ENCODE data around the gene SNX25. TPM values are rescaled to one million over a fixed set of nuclear protein-coding genes. Genes with fewer than 3 reads are reported as not detected.

SNX25 gene
- total and polyA plus RNA-seq, 2 donors (not counting 1 experiment from before 2014, with no cell fraction given) = 11.1 to 32.9 TPM

GRCh38 chr4:185235119-185235842 lies 25.9 kb downstream of the SNX25 start:
- H3K27me3 ChIP-seq (ENCODE audit: control insufficient read depth, insufficient read depth, low read length) = no peaks in the 10 kb centered on the region
- H3K9ac ChIP-seq (ENCODE audit: insufficient read depth, low read length) = no peak overlapping the region
- H3K4me1 ChIP-seq (ENCODE audit: control insufficient read depth, extremely low read depth, insufficient read depth, low read length) = peaks cover 9% of the 10 kb centered on the region
- no peak for TF ChIP-seq EZH2 (IDR thresholded peaks at IDR 0.05; ENCODE audit: low read length, missing control alignments)
- TF ChIP-seq CTCF (conservative IDR thresholded peaks at IDR 0.05 in 1 of 2, IDR thresholded peaks at IDR 0.05 in 1 of 2; ENCODE audit: low read depth in 1 of 2, low read length in 2 of 2) = no peak
- H3K36me3 ChIP-seq (ENCODE audit: control insufficient read depth, insufficient read depth, low read length) = no peaks in the 10 kb centered on the region
- H3K79me2 ChIP-seq (ENCODE audit: control insufficient read depth, insufficient read depth, low read length) = peaks cover 4% of the 10 kb centered on the region
- H3K27ac ChIP-seq (ENCODE audit: insufficient read depth, low read length) = no peak overlapping the region
- no peaks in the 10 kb centered on the region for H4K20me1 ChIP-seq (ENCODE audit: control insufficient read depth, extremely low read depth, insufficient read depth, low read length)
- DNase-seq (ENCODE audit: low read depth in 2 of 2) = no peak
- H3K4me3 ChIP-seq (replicated peaks in 1 of 4; ENCODE audit: control extremely low read depth in 1 of 4, insufficient read depth in 1 of 4, low read depth in 3 of 4, low read length in 4 of 4) = no peak overlapping the region
- H3K9me3 ChIP-seq (ENCODE audit: control insufficient read depth, insufficient read depth, low read depth, low read length) = no peaks in the 10 kb centered on the region
- no peak overlapping the region for H2AFZ ChIP-seq (ENCODE audit: low read length)
- no peak overlapping the region for H3K4me2 ChIP-seq (ENCODE audit: extremely low read depth, insufficient read depth, low read length)

- H2AFZ ChIP-seq (ENCODE audit: low read length) = no peak overlapping the region
- peak; percentile 44 to 55 for DNase-seq (ENCODE audit: low read depth in 2 of 2)
- TF ChIP-seq CTCF (conservative IDR thresholded peaks at IDR 0.05 in 1 of 2, IDR thresholded peaks at IDR 0.05 in 1 of 2; ENCODE audit: low read depth in 1 of 2, low read length in 2 of 2) = no peak
- TF ChIP-seq EZH2 (IDR thresholded peaks at IDR 0.05; ENCODE audit: low read length, missing control alignments) = no peak
- H3K27me3 ChIP-seq (ENCODE audit: control insufficient read depth, insufficient read depth, low read length) = no peaks in the 10 kb centered on the region
- H3K79me2 ChIP-seq (ENCODE audit: control insufficient read depth, insufficient read depth, low read length) = peaks cover 2% of the 10 kb centered on the region
- no peaks in the 10 kb centered on the region for H3K9me3 ChIP-seq (ENCODE audit: control insufficient read depth, insufficient read depth, low read depth, low read length)
- no peak overlapping the region for H3K4me2 ChIP-seq (ENCODE audit: extremely low read depth, insufficient read depth, low read length)
- H4K20me1 ChIP-seq (ENCODE audit: control insufficient read depth, extremely low read depth, insufficient read depth, low read length) = no peaks in the 10 kb centered on the region
- no peak overlapping the region for H3K9ac ChIP-seq (ENCODE audit: insufficient read depth, low read length)
- no peak overlapping the region for H3K4me3 ChIP-seq (replicated peaks in 1 of 4; ENCODE audit: control extremely low read depth in 1 of 4, insufficient read depth in 1 of 4, low read depth in 3 of 4, low read length in 4 of 4)
- H3K36me3 ChIP-seq (ENCODE audit: control insufficient read depth, insufficient read depth, low read length) = no peaks in the 10 kb centered on the region
- peaks cover 9% of the 10 kb centered on the region for H3K4me1 ChIP-seq (ENCODE audit: control insufficient read depth, extremely low read depth, insufficient read depth, low read length)
- H3K27ac ChIP-seq (ENCODE audit: insufficient read depth, low read length) = no peak overlapping the region
These were observed 26.6 kb downstream of the SNX25 start for GRCh38 chr4:185235843-185236503.

- no peak overlapping the region for H3K4me2 ChIP-seq (ENCODE audit: extremely low read depth, insufficient read depth, low read length)
- H3K79me2 ChIP-seq (ENCODE audit: control insufficient read depth, insufficient read depth, low read length) = peaks cover 2% of the 10 kb centered on the region
These were observed 27.8 kb downstream of the SNX25 start for GRCh38 chr4:185237175-185237574.

More at GRCh38 chr4:185237175-185237574, 27.8 kb downstream of the SNX25 start:
- TF ChIP-seq EZH2 (IDR thresholded peaks at IDR 0.05; ENCODE audit: low read length, missing control alignments) = no peak
- no peaks in the 10 kb centered on the region for H4K20me1 ChIP-seq (ENCODE audit: control insufficient read depth, extremely low read depth, insufficient read depth, low read length)
- H3K27ac ChIP-seq (ENCODE audit: insufficient read depth, low read length) = no peak overlapping the region
- H3K36me3 ChIP-seq (ENCODE audit: control insufficient read depth, insufficient read depth, low read length) = no peaks in the 10 kb centered on the region
- H3K9me3 ChIP-seq (ENCODE audit: control insufficient read depth, insufficient read depth, low read depth, low read length) = no peaks in the 10 kb centered on the region
- H3K4me3 ChIP-seq (replicated peaks in 1 of 4; ENCODE audit: control extremely low read depth in 1 of 4, insufficient read depth in 1 of 4, low read depth in 3 of 4, low read length in 4 of 4) = no peak overlapping the region
- peaks cover 9% of the 10 kb centered on the region for H3K4me1 ChIP-seq (ENCODE audit: control insufficient read depth, extremely low read depth, insufficient read depth, low read length)
- H3K9ac ChIP-seq (ENCODE audit: insufficient read depth, low read length) = no peak overlapping the region
- DNase-seq (ENCODE audit: low read depth in 2 of 2) = no peak
- H3K27me3 ChIP-seq (ENCODE audit: control insufficient read depth, insufficient read depth, low read length) = no peaks in the 10 kb centered on the region
- no peak overlapping the region for H2AFZ ChIP-seq (ENCODE audit: low read length)
